Left lung (tissue), 10 donors: Measurements from ENCODE around the gene PLCL2. TPM values are rescaled to one million over a fixed set of nuclear protein-coding genes. Genes with fewer than 3 reads are reported as not detected.
A peak's percentile ranks its signal among the peaks of the same experiment; 100 is the strongest.

ENCODE experiments used
- ATAC-seq: fragments of 200-7000 bp; cut with Tn5 transposase; one replicate; pipeline ENCODE4 v1.9.1; 2020; ENCODE audit warnings: moderate library complexity
- DNase-seq, 4 donors: peaks; one replicate each; pipeline ENCODE4 v3.0.0-alpha.2; 2013 to 2020
- H3K27ac ChIP-seq, 2 donors: fragments of 200-600 bp; sonication (generic) in 1 of 2; one replicate each; pipeline versions ENCODE4 v1.5.0 to v1.8.0; 2020 to 2021
- H3K27me3 ChIP-seq, 2 donors: fragments of 200-600 bp; sonication (generic) in 1 of 2; one replicate each; pipeline versions ENCODE4 v1.5.0 to v1.8.0; 2020 to 2021
- H3K36me3 ChIP-seq, 2 donors: fragments of 200-600 bp; sonication (generic) in 1 of 2; one replicate each; pipeline versions ENCODE4 v1.5.0 to v1.8.0; 2020 to 2021
- H3K4me1 ChIP-seq, 2 donors: fragments of 200-600 bp; one replicate each; pipeline ENCODE4 v1.8.0; 2021
- H3K4me3 ChIP-seq, 2 donors: fragments of 200-600 bp; sonication (generic) in 1 of 2; one replicate each; pipeline versions ENCODE4 v1.5.0 to v1.8.0; 2020 to 2021; ENCODE audit warnings: mild to moderate bottlenecking in 1 of 2
- H3K9me3 ChIP-seq, 2 donors: fragments of 200-600 bp; sonication (generic) in 1 of 2; one replicate each; pipeline versions ENCODE4 v1.5.0 to v1.8.0; 2020 to 2021
- CTCF ChIP-seq, 2 donors: fragments of 200-600 bp; sonication (generic) in 1 of 2; IDR thresholded peaks; one replicate each; pipeline versions ENCODE4 v1.5.0 to v1.8.0; 2021; ENCODE audit warnings: antibody characterized with exemption in 2 of 2
- intact Hi-C, 2 donors: fragments of 100-400 bp; cut with DNase I; formaldehyde crosslinking; loops; one replicate each; pipeline versions ENCODE4 v1.11.2 to v1.14.2; 2022
- polyA plus RNA-seq, 6 donors: library from polyadenylated mRNA; unstranded; fragments of 120-200 nt; gene quantifications; one replicate each; pipeline ENCODE4 v1.2.1, GENCODE V29; 2013; ENCODE audit not compliant: insufficient read length in 6 of 6
- total RNA-seq, 2 donors: library from RNA; stranded (reverse); fragmentation: NEBNext Ultra II Directional; extraction: Animal tissue kit (Norgen Biotek cat#: 25700); gene quantifications; one replicate each; pipeline ENCODE4 v1.2.1, GENCODE V29; 2021
- donor health status: DM: no; HTN: yes; CAD: no.
- donor health status: DM: no; HTN: no; CAD: no.

PLCL2 gene
- total and polyA plus RNA-seq, 8 donors: 7.8 to 15.7 (median 10.1) TPM

DNA sequence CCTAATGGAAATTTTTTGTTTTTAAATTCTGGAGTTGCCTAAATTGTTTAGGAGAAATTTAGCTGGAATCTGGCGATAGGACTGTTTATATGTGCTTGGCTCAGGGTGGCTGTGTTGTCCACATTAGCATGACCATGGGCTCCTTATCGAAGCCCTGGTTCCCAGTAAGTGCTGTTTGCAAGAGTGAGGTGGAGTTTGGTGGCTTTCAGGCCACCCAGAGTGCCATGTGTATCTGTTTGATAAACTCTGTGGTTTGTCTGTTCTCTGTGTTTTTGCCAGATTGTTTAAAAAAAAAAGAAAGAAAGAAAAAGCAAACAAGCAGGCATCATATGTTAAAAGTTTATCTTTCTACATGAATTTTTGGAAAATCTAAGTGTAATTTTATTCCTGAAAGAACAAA, 51.5 kb downstream of the PLCL2 start:
- no peaks in the 10 kb centered on the region for H3K27me3 ChIP-seq
- no peak overlapping the region for H3K4me3 ChIP-seq
- H3K36me3 ChIP-seq: no peaks in the 10 kb centered on the region
- no peak overlapping the region for H3K27ac ChIP-seq
- DNase-seq: no peak
- H3K4me1 ChIP-seq: peaks cover 0 to 20% of the 10 kb centered on the region in 2 donors
- intact Hi-C loops: no loop called here
- TF ChIP-seq CTCF (IDR thresholded peaks at IDR 0.05): no peak
- no peaks in the 10 kb centered on the region for H3K9me3 ChIP-seq
- ATAC-seq: no peak

- H3K36me3 ChIP-seq: no peaks in the 10 kb centered on the region
- no peak overlapping the region for H3K4me3 ChIP-seq
- no peak for ATAC-seq
- no peak overlapping the region for H3K27ac ChIP-seq
- intact Hi-C loops: no loop called here
- TF ChIP-seq CTCF (IDR thresholded peaks at IDR 0.05): no peak
- no peaks in the 10 kb centered on the region for H3K9me3 ChIP-seq
- DNase-seq: no peak
- H3K27me3 ChIP-seq: no peaks in the 10 kb centered on the region
- H3K4me1 ChIP-seq: peaks cover 0 to 20% of the 10 kb centered on the region in 2 donors
Observed at GRCh38 chr3:16936676-16937230, 52.0 kb downstream of the PLCL2 start.

DNA sequence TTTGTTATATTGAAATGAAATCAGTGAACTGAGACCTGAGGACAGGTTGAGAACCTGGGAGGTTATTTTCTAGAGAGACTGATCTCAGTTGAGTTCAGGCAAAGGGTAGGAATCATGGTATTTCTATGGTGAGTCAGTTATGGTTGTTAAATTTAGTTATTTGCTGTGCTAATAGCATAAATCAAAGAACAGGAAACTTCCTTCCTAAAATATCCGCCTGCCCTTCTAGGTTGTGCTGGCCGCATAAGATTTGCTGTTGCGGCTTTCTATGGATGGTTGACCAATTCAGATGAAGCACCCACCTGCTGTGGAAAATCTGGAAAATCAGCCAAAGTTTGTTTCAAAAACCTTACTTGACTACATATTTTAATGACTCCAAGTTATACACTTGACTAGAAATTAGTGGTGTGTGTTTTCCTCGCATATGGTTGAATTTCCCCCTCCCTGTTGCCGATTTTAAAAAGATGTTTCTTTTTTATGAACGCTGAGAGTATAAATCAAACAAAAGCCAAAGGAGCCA, 52.6 kb downstream of the PLCL2 start:
- Histone ChIP-seq H3K9me3 (no peaks in the 10 kb centered on the region), H3K4me1 (peaks cover 0 to 20% of the 10 kb centered on the region in 2 donors), H3K36me3 (no peaks in the 10 kb centered on the region), H3K27ac (no peak overlapping the region), H3K27me3 (no peaks in the 10 kb centered on the region), H3K4me3 (no peak overlapping the region)
- TF ChIP-seq CTCF (IDR thresholded peaks at IDR 0.05): no peak
- DNase-seq (peak in 1 of 4 donors; percentile 6), ATAC-seq (no peak)
- intact Hi-C loops: no loop called here

DNA sequence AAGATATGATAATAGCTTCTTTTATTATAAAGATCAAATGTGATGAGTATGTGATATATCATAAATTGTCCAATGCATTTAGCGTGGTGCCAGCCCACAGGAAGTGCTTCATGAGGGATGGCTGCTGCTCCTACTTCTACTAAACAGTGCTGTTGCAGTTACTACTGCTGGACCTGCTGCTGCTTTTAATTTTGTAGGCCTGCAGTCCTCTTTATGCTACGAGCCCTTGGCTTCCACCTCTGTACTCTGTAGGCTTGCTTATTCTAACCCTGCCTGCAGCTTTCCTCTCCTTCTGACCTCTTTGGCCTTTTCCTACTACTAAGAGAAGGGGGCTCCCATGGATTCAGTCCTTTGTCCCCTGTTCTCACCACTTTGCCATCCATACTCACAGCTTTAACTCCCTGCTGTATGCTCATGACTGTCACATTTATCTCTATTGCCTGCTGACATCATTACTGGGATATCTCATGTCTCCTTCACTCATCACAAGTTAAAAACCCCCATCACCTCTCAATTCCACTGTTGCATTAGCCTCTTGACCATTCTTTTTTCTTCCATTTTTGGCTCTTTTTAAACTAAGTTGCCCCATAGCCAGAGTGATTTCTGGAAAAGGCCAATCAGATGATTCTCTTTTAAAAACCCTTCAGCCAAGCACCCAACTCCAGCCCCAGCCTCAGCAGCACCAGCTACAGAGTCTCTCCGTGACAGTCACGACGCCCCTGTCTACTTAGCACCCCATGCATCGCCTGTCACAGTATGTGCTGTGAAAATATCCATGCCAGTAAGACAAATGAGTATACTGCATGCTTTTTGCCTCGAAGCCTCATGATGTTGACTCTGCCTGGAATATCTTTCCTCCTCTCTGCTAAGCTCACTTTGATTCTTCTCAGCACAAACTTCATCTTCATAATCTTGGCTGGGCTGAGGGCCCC, 56.3 kb downstream of the PLCL2 start:
- DNase-seq (no peak), ATAC-seq (no peak)
- H3K4me1 ChIP-seq: peaks cover 0 to 8% of the 10 kb centered on the region in 2 donors
- H3K27me3 ChIP-seq: no peaks in the 10 kb centered on the region
- no peaks in the 10 kb centered on the region for H3K9me3 ChIP-seq
- H3K27ac ChIP-seq: no peak overlapping the region
- intact Hi-C loops: no loop called here
- no peak for TF ChIP-seq CTCF (IDR thresholded peaks at IDR 0.05)
- H3K36me3 ChIP-seq: no peaks in the 10 kb centered on the region
- no peak overlapping the region for H3K4me3 ChIP-seq

- Histone ChIP-seq H3K4me1 (no peaks in the 10 kb centered on the region), H3K9me3 (no peaks in the 10 kb centered on the region), H3K27me3 (no peaks in the 10 kb centered on the region), H3K36me3 (no peaks in the 10 kb centered on the region), H3K27ac (no peak overlapping the region), H3K4me3 (no peak overlapping the region)
- intact Hi-C loops: no loop called here
- ATAC-seq (no peak), DNase-seq (no peak)
- TF ChIP-seq CTCF (IDR thresholded peaks at IDR 0.05): no peak
Observed at GRCh38 chr3:16942955-16943354, 58.2 kb downstream of the PLCL2 start.
